Keratinocyte (primary cell): ENCODE measurements around the gene OSGIN1. TPM values are rescaled to one million over a fixed set of nuclear protein-coding genes. Genes with fewer than 3 reads are reported as not detected.

Source experiments
- DNase-seq: peaks from one replicate; pipeline ENCODE4 v3.0.0-alpha.2; 2011; ENCODE audit warnings: low read depth, missing footprints, low spot score
- FAIRE-seq: peaks from 2 replicates; lab custom pipeline; 2011; peaks lifted over from hg19 to GRCh38; lab: Jason Lieb, UNC
- H2AFZ ChIP-seq: 2 replicates; pipeline ENCODE4 v1.6.0; 2012; ENCODE audit warnings: low read length, control low read depth, inconsistent platforms; ENCODE audit not compliant: control insufficient read depth
- H3K27ac ChIP-seq: 2 replicates; pipeline ENCODE4 v1.5.1; 2011; ENCODE audit warnings: low read length; ENCODE audit not compliant: control insufficient read depth, insufficient read depth
- H3K27me3 ChIP-seq: 3 replicates; pipeline ENCODE4 v1.6.0; 2011; ENCODE audit warnings: low read length; ENCODE audit not compliant: control insufficient read depth, insufficient read depth; ENCODE audit errors: extremely low read depth
- H3K36me3 ChIP-seq, 2 experiments: 2 replicates in 1 of 2; 3 replicates in 1 of 2; pipeline ENCODE4 v1.5.1; 2011; ENCODE audit warnings: low read length in 2 of 2, mild to moderate bottlenecking in 1 of 2; ENCODE audit not compliant: control insufficient read depth in 2 of 2, insufficient read depth in 2 of 2; ENCODE audit errors: extremely low read depth in 1 of 2
- H3K4me1 ChIP-seq: 3 replicates; pipeline ENCODE4 v1.5.1; 2011; ENCODE audit warnings: low read length; ENCODE audit not compliant: control insufficient read depth, insufficient read depth; ENCODE audit errors: extremely low read depth
- H3K4me2 ChIP-seq: 3 replicates; pipeline ENCODE4 v1.6.0; 2011; ENCODE audit warnings: low read depth, low read length; ENCODE audit not compliant: control insufficient read depth, insufficient read depth; ENCODE audit errors: extremely low read depth
- H3K4me3 ChIP-seq, 3 experiments: fragments of 200-600 bp in 1 of 3; sonication (generic) in 1 of 3; 2 replicates in 2 of 3; 3 replicates in 1 of 3; pipeline ENCODE4 v1.5.1; 2011 to 2016; ENCODE audit warnings: low read length in 3 of 3, mild to moderate bottlenecking in 3 of 3, control low read depth in 2 of 3, inconsistent platforms in 1 of 3, low read depth in 1 of 3, mixed read lengths in 1 of 3, mixed run types in 1 of 3, moderate library complexity in 1 of 3; ENCODE audit not compliant: control insufficient read depth in 2 of 3, insufficient read depth in 2 of 3; ENCODE audit errors: extremely low read depth in 1 of 3
- H3K79me2 ChIP-seq: 2 replicates; pipeline ENCODE4 v1.6.0; 2012; ENCODE audit warnings: low read length; ENCODE audit not compliant: control insufficient read depth, insufficient read depth
- H3K9ac ChIP-seq: 3 replicates; pipeline ENCODE4 v1.6.0; 2011; ENCODE audit warnings: low read length; ENCODE audit not compliant: control insufficient read depth, insufficient read depth; ENCODE audit errors: extremely low read depth
- H3K9me1 ChIP-seq: 3 replicates; pipeline ENCODE4 v1.6.0; 2011; ENCODE audit warnings: low read length; ENCODE audit not compliant: control insufficient read depth, insufficient read depth; ENCODE audit errors: extremely low read depth
- H3K9me3 ChIP-seq: 2 replicates; pipeline ENCODE4 v1.5.1; 2012; ENCODE audit warnings: low read depth, low read length; ENCODE audit not compliant: control insufficient read depth
- H4K20me1 ChIP-seq: 3 replicates; pipeline ENCODE4 v1.6.0; 2011; ENCODE audit warnings: low read length; ENCODE audit not compliant: control insufficient read depth, insufficient read depth; ENCODE audit errors: extremely low read depth
- EZH2 ChIP-seq: IDR thresholded peaks from one replicate; pipeline ENCODE4 v1.6.1; 2012; ENCODE audit warnings: inconsistent platforms, mild to moderate bottlenecking, low read length, moderate library complexity
- dilution Hi-C: fragments of 300-500 bp; cut with MboI; formaldehyde crosslinking; loops from one replicate; pipeline ENCODE4 v1.7.0; 2020; ENCODE audit warnings: low sequenced_read_pairs; ENCODE audit not compliant: extremely low pct_ligation_motif_present
- polyA plus RNA-seq, 5 experiments: library from polyadenylated mRNA; depleted of rRNA in 3 of 5; stranded (reverse) in 3 of 5; stranded (forward) in 1 of 5; unstranded in 1 of 5; fragments of >200 nt; gene quantifications; 1 replicate in 1 of 5; 2 replicates in 3 of 5; 3 replicates in 1 of 5; pipeline versions ENCODE4 v1.2.1 to v1.2.3, GENCODE V29; 2011 to 2012; ENCODE audit warnings: missing spikeins in 2 of 5, low read depth in 1 of 5, low replicate concordance in 1 of 5
- TF ChIP-seq, protein P1 (sequence below), 3 experiments: IDR thresholded peaks in 1 of 3; conservative IDR thresholded peaks in 1 of 3; optimal IDR thresholded peaks in 1 of 3; 2 replicates in 2 of 3; 3 replicates in 1 of 3; pipeline versions ENCODE3 to v1.5.1; 2011; ENCODE audit warnings: low read length in 3 of 3, mild to moderate bottlenecking in 3 of 3, moderate library complexity in 2 of 3, control low read depth in 1 of 3, inconsistent platforms in 1 of 3; ENCODE audit not compliant: insufficient read depth in 2 of 3; ENCODE audit errors: extremely low read depth in 1 of 3

The OSGIN1 gene
- polyA plus RNA-seq, 1 donor (not counting 4 experiments of a cell fraction or from before 2014, with no cell fraction given): 2.1 TPM

DNA sequence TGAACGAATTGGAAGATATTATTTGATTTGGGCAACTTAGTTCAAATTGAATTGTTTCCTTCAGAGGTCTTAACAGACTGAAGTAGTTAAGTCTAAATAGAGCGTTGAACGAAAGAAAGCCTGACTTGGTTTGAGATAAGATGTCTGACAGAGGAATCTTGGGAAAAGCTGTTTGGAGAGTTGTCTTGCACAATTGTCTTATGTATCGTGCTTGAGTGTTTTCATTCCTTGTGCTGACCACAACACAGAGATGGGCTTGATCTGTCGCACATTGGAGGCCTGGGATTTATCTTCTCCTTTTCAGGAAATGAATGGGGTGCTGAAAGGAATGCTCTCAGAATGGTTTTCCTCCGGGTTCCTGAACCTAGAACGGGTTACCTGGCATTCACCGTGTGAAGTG is 46.4 kb upstream of the OSGIN1 start:
- Histone ChIP-seq H3K27me3 (no peaks in the 10 kb centered on the region), H3K79me2 (no peaks in the 10 kb centered on the region), H3K4me3 (no peak overlapping the region), H3K9me1 (no peaks in the 10 kb centered on the region), H3K4me1 (no peaks in the 10 kb centered on the region), H3K9ac (no peak overlapping the region), H3K4me2 (no peak overlapping the region), H4K20me1 (no peaks in the 10 kb centered on the region), H3K27ac (no peak overlapping the region), H3K36me3 (peaks cover 0 to 6% of the 10 kb centered on the region in 2 experiments), H2AFZ (no peak overlapping the region), H3K9me3 (no peaks in the 10 kb centered on the region)
- dilution Hi-C loops: no loop called here
- TF ChIP-seq, protein P1, sequence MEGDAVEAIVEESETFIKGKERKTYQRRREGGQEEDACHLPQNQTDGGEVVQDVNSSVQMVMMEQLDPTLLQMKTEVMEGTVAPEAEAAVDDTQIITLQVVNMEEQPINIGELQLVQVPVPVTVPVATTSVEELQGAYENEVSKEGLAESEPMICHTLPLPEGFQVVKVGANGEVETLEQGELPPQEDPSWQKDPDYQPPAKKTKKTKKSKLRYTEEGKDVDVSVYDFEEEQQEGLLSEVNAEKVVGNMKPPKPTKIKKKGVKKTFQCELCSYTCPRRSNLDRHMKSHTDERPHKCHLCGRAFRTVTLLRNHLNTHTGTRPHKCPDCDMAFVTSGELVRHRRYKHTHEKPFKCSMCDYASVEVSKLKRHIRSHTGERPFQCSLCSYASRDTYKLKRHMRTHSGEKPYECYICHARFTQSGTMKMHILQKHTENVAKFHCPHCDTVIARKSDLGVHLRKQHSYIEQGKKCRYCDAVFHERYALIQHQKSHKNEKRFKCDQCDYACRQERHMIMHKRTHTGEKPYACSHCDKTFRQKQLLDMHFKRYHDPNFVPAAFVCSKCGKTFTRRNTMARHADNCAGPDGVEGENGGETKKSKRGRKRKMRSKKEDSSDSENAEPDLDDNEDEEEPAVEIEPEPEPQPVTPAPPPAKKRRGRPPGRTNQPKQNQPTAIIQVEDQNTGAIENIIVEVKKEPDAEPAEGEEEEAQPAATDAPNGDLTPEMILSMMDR (optimal IDR thresholded peaks at IDR 0.05 in 1 of 3, IDR thresholded peaks at IDR 0.05 in 1 of 3, conservative IDR thresholded peaks at IDR 0.05 in 1 of 3; ENCODE audit: extremely low read depth in 1 of 3, insufficient read depth in 2 of 3, low read length in 3 of 3): no peak
- no peak for TF ChIP-seq EZH2
- FAIRE-seq: no peak
- no peak for DNase-seq

DNA sequence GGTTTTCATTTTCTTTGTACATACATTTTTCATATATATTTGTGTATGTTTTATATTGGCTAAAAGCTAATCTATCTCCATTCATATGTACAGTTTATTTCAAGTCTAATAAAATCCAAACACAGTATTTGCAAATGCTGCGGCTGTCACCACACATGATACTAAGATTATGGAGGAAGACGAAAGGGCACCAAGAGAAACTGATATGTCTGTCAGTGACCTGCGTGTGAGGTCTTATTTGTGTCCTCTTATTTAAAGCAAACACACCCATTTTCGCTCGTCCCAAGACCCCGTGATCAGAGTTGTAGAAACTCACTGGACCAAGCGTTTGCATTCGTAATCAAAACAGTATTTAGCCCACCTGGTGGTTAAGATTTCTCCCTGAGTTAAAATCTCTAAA is 45.9 kb upstream of the OSGIN1 start:
- Histone ChIP-seq H3K4me2 (no peak overlapping the region), H3K27me3 (no peaks in the 10 kb centered on the region), H3K4me1 (no peaks in the 10 kb centered on the region), H3K27ac (no peak overlapping the region), H4K20me1 (no peaks in the 10 kb centered on the region), H2AFZ (no peak overlapping the region), H3K4me3 (no peak overlapping the region), H3K9me3 (no peaks in the 10 kb centered on the region), H3K9ac (no peak overlapping the region), H3K9me1 (no peaks in the 10 kb centered on the region), H3K36me3 (peaks cover 0 to 9% of the 10 kb centered on the region in 2 experiments), H3K79me2 (no peaks in the 10 kb centered on the region)
- no peak for TF ChIP-seq EZH2
- TF ChIP-seq, protein P1 (optimal IDR thresholded peaks at IDR 0.05 in 1 of 3, IDR thresholded peaks at IDR 0.05 in 1 of 3, conservative IDR thresholded peaks at IDR 0.05 in 1 of 3; ENCODE audit: extremely low read depth in 1 of 3, insufficient read depth in 2 of 3, low read length in 3 of 3): no peak
- dilution Hi-C loops: no loop called here
- FAIRE-seq: no peak
- no peak for DNase-seq
